SH-SY5Y (cell line): ENCODE results near the gene SPEN.

Source experiments
- GATA2 ChIP-seq: IDR thresholded peaks from 2 replicates; pipeline ENCODE4 v1.6.1; 2011; ENCODE audit warnings: mild to moderate bottlenecking, low read depth, low read length
- GATA3 ChIP-seq: IDR thresholded peaks from 2 replicates; pipeline ENCODE4 v1.6.1; 2011; ENCODE audit warnings: low read depth, mild to moderate bottlenecking, low read length, moderate library complexity

DNA sequence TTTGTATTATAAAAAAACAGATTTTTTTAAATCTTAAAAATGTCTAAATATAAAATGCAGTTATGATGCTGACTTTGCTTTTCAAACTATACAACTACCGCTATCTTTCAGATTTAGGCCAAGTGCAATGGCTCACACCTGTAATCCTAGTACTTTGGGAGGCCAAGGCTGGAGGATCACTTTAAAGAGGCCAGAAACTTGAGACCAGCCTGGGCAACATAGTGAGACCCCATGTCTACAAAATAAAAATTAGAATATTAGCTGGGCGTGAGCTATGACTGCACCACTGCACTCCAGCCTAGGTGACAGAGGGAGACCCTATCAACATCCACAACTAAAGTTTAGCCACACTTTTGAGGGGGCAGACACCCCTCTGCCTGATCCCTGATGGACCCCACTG is 108.0 kb downstream of the SPEN start:
- no peak for TF ChIP-seq GATA3
- no peak for TF ChIP-seq GATA2
